NCI-H2196 (cell line): ENCODE measurements around the gene SCLT1.
"Not testable (repeated sequence)": the region's sequence is repeated elsewhere in the genome, so short reads cannot be mapped to it uniquely, and the experiment has no call there.

Experiments
- DNase-seq: peaks from one replicate; lab custom pipeline; 2025; ENCODE audit not compliant: unreplicated experiment; lab: John Stamatoyannopoulos, UW

SCLT1 gene

DNA sequence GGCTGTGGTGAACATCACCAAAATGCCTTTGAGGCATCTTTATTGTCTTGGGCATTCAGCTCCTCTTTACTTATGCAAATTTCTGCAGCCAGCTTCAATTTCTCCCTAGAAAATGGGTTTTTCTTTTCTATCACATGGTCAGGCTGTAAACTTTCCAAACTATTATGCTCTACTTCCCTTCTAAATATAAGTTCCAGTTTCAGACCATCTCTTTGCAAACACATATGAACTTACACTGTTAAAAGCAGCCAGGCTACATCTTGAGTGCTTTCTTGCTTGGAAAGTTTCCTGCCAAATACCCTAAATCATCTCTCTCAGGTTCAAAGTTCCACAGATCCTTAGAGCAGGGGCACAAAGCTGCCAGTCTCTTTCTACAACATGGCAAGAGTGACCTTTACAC lies 13.2 kb downstream of the SCLT1 start:
- no peak for DNase-seq

- DNase-seq, result no peak
Observed at GRCh38 chr4:129077326-129077725, 16.0 kb downstream of the SCLT1 start.

DNA sequence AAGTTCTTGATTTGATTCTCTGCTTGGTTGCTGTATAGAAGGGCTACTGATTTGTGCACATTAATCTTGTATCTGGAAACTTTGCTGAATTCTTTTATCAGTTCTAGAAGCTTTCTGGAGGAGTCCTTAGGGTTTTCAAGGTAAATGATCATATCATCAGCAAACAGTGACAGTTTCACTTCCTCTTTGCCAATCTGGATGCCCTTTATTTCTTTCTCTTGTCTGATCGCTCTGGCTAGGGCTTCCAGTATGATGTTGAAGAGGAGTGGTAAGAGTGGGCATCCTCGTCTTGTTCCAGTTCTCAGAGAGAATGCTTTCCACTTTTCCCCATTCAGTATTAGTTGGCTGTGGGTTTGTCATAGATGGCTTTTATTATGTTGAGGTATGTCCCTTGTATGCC lies 23.8 kb downstream of the SCLT1 start:
- not testable (repeated sequence) for DNase-seq

DNA sequence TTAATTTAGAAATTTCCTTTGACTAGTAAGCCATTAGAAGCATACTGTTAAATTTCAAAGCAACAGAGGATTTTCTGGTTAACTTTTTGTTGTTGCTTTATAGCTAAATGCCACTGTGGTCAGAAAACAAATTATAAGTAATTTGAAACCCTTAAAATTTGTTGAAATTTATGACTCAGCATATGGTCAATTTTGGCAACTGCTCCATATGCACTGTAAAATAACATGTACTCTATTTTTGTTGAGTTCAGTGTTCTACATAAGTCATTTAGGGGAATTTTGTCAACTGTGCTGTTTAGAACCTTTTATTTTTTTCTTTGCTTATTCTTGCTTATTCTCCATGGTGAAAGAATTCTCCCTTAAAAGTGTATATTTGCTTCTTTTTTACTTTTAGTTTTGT lies 28.6 kb downstream of the SCLT1 start:
- no peak for DNase-seq

- no peak for DNase-seq
Observed at GRCh38 chr4:129063640-129064039, 29.7 kb downstream of the SCLT1 start.

DNA sequence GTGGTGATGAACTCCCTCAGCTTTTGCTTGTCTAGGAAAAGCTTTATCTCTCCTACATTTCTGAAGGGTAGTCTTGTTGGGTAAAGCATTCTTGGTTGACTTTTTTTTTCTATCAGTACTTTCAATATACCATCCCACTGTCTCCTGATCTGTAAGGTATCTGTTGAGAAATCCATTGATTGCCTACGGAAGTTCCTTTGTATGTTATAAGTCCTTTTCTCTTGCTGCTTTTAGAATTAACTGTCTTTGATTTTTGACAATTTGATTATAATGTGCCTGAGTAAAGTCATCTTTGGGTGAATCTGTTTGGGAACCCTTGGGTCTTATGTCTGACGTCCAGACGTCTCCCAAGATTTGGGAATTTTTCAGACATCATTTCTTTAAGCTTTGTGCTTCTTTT lies 30.8 kb downstream of the SCLT1 start:
- DNase-seq, result no peak

- DNase-seq, result no peak
Observed at GRCh38 chr4:129059028-129059427, 34.3 kb downstream of the SCLT1 start.

- DNase-seq, result no peak
Observed at GRCh38 chr4:129046055-129046959, 47.0 kb downstream of the SCLT1 start.

GRCh38 chr4:129043523-129043922 lies 49.8 kb downstream of the SCLT1 start:
- DNase-seq, result no peak

GRCh38 chr4:129040471-129040870 lies 52.9 kb downstream of the SCLT1 start:
- no peak for DNase-seq

GRCh38 chr4:129037093-129037492 lies 56.2 kb downstream of the SCLT1 start:
- no peak for DNase-seq

DNA sequence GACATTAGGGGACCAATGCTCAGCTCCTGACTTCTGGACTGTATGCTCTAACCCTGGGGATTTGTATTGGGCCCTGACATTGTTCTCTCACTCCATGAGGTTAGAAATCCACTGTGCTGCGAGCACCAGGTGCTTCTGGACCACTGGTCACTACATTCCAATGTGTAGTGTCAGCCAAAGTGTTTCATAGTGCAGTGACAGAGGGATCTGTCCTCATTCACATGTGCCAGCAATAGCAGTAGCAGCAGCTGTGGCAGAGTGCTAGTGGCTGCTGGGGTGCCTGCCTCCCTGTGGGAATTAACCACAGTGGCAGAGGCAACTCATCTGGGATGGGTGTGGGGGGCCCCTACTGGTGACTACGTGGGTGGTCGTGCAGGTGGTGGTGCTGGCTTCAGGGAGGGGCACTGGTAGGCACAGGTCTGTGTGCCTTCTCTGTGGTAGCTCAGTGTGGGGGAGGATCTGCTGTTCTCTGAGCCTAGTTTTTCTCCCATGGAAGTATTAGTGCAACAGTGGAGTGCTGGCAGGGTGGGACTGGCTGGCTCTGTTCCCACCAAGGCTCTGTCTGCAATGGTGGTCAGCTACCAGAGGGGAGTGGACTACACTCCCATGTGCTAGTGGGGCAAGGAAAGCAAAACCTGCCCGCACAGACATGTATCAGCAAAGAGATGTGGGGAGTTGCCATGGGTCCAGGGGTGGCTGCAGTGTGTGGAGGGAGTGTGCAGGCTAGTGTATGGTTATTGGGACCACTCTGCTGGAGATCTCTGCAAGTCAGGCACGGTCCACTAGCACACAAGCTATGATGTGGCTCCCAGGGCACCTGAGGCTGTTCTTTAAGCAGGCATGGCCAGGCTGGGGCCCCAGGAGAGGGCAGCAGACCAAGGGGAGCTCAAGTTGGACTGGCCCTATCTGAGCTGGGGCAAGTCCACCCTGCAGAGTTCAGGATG lies 78.5 kb downstream of the SCLT1 start:
- no peak for DNase-seq

GRCh38 chr4:129008096-129008495 lies 85.2 kb downstream of the SCLT1 start:
- DNase-seq, result no peak

DNA sequence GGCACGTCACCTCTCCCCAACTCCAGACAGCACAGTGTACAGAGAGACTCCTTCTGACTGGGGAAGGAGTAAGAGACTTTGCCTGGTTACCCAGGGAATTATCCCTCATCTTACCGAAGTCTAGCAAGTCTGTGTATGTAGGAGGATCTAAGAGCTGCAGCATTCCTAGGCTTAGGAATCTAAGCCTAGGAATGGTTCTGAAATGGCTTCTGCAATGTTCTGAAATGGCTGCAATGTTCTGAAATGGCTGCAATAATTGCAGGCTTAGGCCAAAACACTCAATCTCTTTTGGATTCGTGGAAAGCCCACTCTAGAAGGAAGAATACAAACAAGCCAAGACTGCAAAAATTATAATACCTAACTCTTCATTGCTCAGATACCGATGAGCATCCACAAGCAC lies 106.4 kb downstream of the SCLT1 start:
- DNase-seq, result no peak

DNA sequence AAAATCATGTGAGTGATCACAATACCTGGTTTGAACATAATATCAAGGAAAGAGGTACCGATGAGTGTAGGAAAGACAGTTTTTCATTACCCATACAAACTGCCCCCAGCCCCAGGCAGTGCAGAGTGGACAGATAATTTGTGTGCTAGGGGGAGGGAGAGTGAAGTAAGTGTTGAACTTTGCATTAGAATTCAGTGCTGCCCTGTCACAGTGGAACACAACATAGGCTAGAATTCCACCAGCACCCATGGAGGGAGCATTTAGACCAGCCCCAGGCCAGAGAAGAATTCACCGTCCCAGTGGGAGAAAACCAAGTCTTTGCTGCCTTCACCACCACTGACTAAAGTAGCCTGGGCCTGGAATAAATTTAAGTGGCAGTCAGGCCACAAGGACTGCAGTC lies 107.3 kb downstream of the SCLT1 start:
- no peak for DNase-seq

DNA sequence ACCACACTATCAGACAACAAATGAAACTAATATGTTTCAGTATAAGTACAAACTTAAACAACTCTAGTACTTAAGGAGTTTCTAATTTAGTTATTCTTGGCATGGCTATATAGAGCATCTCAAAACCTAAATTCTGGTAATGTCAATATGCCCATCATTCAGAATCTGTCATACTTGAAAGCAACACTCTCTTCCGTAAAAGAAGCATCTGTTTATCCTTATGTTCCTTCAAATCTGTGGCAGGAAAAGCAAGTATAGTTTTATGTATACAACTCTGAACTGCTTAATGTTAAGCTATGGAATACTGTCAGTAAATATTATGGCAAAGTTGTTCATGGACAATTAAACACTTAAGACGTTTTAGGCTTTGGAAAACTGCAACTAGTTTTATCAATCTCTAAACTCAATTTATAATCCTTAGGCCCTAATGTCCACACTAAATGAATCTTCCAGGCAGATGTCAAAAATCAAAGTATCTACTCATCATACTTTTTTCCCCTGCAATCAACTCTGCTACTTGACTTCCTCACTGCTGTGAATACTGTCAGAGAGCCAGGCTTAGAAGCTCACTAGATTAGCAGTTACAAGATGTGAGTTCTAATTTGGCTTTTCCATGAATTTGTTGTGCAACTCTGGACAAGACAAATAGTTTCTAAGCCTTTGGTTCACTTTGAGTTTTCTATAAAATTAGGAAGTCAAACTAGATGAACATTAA lies 109.4 kb downstream of the SCLT1 start:
- DNase-seq, result no peak

GRCh38 chr4:128981377-128981776 lies 112.0 kb downstream of the SCLT1 start:
- DNase-seq, result no peak

DNA sequence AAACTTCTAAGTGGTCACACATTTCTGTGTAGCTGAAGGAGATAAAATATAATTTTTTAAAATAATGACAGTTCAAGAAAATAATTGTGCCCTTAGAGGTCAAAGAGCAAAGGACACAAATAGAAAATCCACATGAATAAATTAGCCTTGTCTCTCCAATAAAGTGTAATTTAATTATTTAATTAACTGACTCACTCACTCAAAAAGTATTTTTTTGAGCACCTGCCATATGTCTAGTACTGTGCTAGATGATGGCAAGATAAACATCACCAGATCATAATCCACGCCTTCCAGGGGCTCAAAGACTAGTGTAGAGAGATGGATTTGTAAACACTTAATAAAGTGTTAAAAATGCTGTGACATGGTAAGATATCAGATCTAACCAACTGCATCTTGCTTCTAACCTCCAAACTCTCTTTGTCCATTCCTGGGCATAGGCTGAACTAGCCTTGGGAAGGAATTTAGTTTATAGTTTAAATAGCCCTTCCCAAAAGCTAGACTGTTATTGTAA lies 112.5 kb downstream of the SCLT1 start:
- DNase-seq, result no peak

- DNase-seq, result no peak
Observed at GRCh38 chr4:128979934-128980333, 113.4 kb downstream of the SCLT1 start.

DNA sequence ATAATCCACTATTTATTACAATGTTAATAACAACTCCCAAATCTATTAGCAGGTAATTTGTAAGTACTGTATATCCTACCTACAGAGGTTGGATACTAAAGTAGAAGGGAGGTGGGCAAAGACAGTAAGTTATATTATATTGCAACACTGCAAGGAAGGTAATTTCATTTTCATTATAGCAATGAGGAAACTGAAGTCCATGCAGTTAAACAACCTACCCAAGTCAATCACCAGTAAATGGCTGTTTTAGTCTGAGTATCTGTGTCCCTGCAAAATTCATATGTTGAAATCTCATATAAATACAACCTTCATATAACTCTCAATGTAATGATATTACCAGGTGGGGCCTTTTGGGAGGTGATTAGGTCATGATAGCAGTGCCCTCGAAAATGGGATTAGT lies 114.4 kb downstream of the SCLT1 start:
- no peak for DNase-seq

DNA sequence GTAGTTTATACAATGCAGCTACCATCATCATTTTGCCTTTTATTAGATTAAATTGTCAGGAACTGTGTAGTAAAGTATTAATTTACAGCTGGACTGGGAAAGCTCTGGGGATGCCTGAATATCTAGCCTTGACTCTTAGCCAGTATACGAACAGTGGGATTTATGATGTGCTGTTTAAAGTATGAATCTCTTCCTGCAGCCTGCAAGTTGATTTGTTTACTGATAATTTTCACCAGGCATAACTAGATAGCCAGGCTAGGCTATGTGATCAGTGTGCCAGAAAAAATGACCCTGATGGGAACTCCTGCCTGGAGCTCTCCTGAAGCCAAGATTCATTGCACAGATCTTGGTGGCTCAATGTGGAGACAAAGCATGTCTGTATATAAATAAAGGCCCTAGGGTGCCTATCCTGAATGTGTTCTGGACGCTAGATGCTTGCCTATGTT lies 119.2 kb downstream of the SCLT1 start:
- peak; percentile 4 for DNase-seq
